GM12864 (cell line): Measurements from ENCODE around the gene RDH8.

Source experiments
- DNase-seq: peaks from one replicate; pipeline ENCODE4 v3.0.0-alpha.2; 2011; ENCODE audit warnings: low read depth
- H3K4me3 ChIP-seq: 2 replicates; pipeline ENCODE4 v1.5.1; 2011; ENCODE audit warnings: mild to moderate bottlenecking, low read depth, low read length, control low read depth
- TF ChIP-seq, protein P1 (sequence below): IDR thresholded peaks from 2 replicates; pipeline ENCODE4 v1.5.1; 2011; ENCODE audit warnings: low read depth, mild to moderate bottlenecking, moderate library complexity, low read length, control low read depth, inconsistent platforms; ENCODE audit errors: missing control alignments

Gene RDH8

GRCh38 chr19:10008184-10008765 is 5.0 kb upstream of the RDH8 start:
- DNase-seq: no peak
- TF ChIP-seq, protein P1, sequence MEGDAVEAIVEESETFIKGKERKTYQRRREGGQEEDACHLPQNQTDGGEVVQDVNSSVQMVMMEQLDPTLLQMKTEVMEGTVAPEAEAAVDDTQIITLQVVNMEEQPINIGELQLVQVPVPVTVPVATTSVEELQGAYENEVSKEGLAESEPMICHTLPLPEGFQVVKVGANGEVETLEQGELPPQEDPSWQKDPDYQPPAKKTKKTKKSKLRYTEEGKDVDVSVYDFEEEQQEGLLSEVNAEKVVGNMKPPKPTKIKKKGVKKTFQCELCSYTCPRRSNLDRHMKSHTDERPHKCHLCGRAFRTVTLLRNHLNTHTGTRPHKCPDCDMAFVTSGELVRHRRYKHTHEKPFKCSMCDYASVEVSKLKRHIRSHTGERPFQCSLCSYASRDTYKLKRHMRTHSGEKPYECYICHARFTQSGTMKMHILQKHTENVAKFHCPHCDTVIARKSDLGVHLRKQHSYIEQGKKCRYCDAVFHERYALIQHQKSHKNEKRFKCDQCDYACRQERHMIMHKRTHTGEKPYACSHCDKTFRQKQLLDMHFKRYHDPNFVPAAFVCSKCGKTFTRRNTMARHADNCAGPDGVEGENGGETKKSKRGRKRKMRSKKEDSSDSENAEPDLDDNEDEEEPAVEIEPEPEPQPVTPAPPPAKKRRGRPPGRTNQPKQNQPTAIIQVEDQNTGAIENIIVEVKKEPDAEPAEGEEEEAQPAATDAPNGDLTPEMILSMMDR: no peak
- no peak overlapping the region for H3K4me3 ChIP-seq

GRCh38 chr19:10009714-10010224 is 3.5 kb upstream of the RDH8 start:
- no peak for DNase-seq
- no peak overlapping the region for H3K4me3 ChIP-seq

DNA sequence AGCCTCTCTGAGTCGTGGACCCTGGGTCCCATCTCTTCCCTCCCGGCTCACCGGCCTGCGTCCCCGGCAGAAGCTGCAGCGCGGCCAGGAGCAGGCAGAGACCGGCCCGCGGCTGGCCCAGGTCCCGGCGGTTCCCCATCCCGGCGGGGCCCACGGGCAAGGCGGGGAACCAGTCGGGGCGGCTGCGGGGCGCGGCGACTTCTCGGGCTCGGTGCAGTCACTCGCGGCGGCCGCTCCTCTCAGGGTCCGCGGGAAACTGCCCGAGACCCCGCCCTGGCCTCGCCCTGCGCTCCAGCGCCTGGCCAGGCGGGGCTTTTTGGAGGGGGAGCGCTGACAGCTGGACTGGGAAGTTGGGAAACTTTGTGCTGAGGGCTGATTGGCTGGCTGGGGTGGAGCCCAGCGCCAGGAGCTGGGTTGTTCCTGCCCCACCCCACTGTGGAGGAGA is 3.0 kb upstream of the RDH8 start, which contains the start of gene COL5A3:
COL5A3 (minus strand) TSS at position 258 of the 445 bp plus-strand sequence; CDS start at position 139, 119 bp downstream.
- no peak for DNase-seq
- TF ChIP-seq, protein P1: no peak
- no peak within 1 kb of the TSS for H3K4me3 ChIP-seq

More at GRCh38 chr19:10009714-10010224, 3.5 kb upstream of the RDH8 start:
- TF ChIP-seq, protein P1: no peak

DNA sequence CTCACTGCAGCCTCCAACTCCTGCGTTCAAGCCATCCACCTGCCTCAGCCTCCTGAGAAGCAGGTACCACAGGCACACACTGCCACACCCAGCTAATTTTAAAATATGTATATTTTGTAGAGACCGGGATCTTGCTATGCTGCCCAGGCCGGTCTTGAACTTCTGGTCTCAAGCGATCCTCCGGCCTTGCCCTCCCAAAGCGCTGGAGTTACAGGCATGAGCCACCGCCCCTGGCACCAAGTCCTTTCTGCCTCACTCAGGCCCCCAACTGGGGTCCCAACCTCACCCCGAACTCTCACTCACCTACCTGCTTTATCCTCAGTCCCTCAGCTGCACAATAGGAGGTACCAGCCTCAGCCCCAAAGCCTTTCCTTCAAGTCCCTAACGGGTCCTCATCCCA is 2.3 kb upstream of the RDH8 start:
- H3K4me3 ChIP-seq: no peak overlapping the region
- no peak for DNase-seq
- TF ChIP-seq, protein P1: no peak

DNA sequence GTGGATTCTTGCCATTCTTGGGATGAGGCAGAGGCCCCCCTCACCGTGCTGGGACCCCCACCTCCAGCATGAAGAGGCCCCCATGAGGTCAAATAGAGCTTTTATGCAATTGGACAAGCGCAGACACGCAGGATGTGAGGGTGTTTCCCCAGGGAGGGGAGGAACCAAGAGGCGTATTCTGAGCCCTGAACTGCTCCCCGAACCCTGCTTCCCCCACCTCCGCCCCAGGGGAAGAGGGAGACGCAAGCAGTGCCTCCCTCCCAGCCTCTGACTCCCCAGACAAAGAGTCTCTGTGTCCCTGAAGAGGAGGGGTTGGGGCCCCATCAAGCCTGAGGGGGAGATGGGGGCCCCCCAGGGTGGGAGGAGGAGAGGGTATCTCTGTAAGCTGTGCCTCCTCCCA is 1.3 kb upstream of the RDH8 start:
- DNase-seq: no peak
- TF ChIP-seq, protein P1: no peak
- no peak overlapping the region for H3K4me3 ChIP-seq

DNA sequence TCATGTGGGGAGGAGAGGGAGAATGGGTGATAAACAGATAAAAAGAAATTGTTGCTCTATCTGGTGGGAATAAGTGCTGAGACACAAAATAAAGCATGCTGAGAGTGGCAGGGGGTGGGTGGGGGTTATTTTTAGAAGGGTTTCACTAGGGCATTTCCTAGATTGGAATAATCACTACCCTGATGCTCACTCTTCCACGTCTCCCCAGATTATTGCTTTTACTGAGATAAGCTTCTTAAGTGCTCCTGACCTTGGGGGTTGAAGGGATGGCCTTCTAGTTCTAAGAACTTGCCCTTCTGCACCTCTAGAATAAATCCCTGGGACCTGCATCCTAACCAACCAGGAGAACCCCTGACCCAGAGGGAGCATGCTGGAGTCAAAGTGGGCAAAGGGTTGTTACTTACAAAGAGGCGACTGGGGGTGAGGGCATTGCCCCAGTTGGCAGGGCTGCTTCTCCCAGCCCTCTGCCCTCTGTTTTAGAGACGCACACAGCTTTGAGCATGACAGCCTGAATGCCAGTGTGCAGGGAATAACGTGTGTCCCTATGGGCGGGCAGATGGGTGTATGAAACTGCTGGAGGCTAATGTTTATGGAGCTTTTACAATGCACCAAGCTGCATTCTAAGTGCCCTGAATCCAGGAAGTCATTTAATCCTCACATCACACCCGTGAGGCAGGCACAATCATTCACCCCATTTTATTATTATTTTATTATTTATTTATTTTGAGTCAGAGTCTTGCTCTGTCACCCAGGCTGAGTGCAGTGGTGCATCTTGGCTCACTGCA is 743 bp downstream of the RDH8 start:
- H3K4me3 ChIP-seq: no peak overlapping the region
- no peak for DNase-seq
- TF ChIP-seq, protein P1: no peak
